ENCODE measurements around the gene FAM167B. TPM values are rescaled to one million over a fixed set of nuclear protein-coding genes. Genes with fewer than 3 reads are reported as not detected.
"Not testable (repeated sequence)": the region's sequence is repeated elsewhere in the genome, so short reads cannot be mapped to it uniquely, and the experiment has no call there.

FAM167B gene
- polyA plus RNA-seq, 2 of the 4 experiments (the other 2 are of a cell fraction), result 0.53 to 2.0 TPM

- H3K4me1 ChIP-seq, result 0 out of 3 replicates have a peak, but pooled peaks cover 5% of the 10 kb centered on the region
- FAIRE-seq (no peak), ATAC-seq (no peak), DNase-seq (ENCODE audit: low read depth in 1 of 2, low spot score in 1 of 2) (no peak)
- no peaks in the 10 kb centered on the region for H3K9me3 ChIP-seq
- no peak overlapping the region for H3K4me3 ChIP-seq
- ChIA-PET CTCF (no interaction called here), POLR2A (no interaction called here)
- no peak for TF ChIP-seq NFE2L2 (conservative IDR thresholded peaks at IDR 0.05; ENCODE audit: low read length)
- no peak for TF ChIP-seq RFX5 (IDR thresholded peaks at IDR 0.05)
- no peak for TF ChIP-seq ZC3H11A (IDR thresholded peaks at IDR 0.05)
- TF ChIP-seq CBX2 (IDR thresholded peaks at IDR 0.05; ENCODE audit: borderline replicate concordance, low read depth), result no peak
- no peak for TF ChIP-seq ZNF302 (CRISPR knock-in tag; IDR thresholded peaks at IDR 0.05)
- TF ChIP-seq RCOR1 (IDR thresholded peaks at IDR 0.05; ENCODE audit: low read depth, low read length), result no peak
- TF ChIP-seq RARB (CRISPR knock-in tag; IDR thresholded peaks at IDR 0.05), result no peak
- TF ChIP-seq, protein P1, sequence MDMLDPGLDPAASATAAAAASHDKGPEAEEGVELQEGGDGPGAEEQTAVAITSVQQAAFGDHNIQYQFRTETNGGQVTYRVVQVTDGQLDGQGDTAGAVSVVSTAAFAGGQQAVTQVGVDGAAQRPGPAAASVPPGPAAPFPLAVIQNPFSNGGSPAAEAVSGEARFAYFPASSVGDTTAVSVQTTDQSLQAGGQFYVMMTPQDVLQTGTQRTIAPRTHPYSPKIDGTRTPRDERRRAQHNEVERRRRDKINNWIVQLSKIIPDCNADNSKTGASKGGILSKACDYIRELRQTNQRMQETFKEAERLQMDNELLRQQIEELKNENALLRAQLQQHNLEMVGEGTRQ (IDR thresholded peaks at IDR 0.05), result no peak
- no peak for TF ChIP-seq EP300 (IDR thresholded peaks at IDR 0.05)
- no peak for TF ChIP-seq PHF8 (IDR thresholded peaks at IDR 0.05; ENCODE audit: borderline replicate concordance, low read depth)
- no peak for TF ChIP-seq EHMT2 (IDR thresholded peaks at IDR 0.05; ENCODE audit: low read depth)
- 74% methylated on average over 20 of the region's 41 CpGs for WGBS (ENCODE audit: missing lambda C conversion rate)
- H3K4me2 ChIP-seq, result no peak overlapping the region
- H3K27ac ChIP-seq, result no peak overlapping the region
Measured at GRCh38 chr1:32275424-32275823, 28.4 kb downstream of the FAM167B start.

DNA sequence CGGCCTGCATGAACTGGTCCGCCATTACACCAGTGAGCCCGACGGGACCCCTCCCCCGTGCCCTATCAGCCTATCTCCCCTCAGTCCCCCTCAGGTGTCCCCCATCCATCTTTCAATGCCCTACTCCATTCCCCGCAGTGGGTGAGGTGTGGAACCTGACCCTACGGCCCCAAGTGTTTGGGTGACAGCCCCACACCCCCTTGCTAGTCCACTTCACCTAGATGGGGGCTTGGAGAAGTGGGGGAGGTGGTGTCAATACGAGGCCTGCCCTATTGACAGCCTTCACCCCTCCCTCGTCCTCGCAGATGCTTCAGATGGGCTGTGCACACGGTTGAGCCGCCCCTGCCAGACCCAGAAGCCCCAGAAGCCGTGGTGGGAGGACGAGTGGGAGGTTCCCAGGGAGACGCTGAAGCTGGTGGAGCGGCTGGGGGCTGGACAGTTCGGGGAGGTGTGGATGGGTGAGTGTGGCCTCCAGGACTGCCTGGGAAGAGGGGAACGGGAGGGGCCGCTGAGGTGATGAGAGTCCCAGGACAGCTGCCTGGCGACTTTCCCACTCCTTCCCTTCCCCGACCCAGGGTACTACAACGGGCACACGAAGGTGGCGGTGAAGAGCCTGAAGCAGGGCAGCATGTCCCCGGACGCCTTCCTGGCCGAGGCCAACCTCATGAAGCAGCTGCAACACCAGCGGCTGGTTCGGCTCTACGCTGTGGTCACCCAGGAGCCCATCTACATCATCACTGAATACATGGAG lies 29.2 kb downstream of the FAM167B start:
- POLR2A ChIA-PET, result no interaction called here
- no peak overlapping the region for H3K4me3 ChIP-seq
- FAIRE-seq, result no peak
- no peak for DNase-seq (ENCODE audit: low read depth in 1 of 2, low spot score in 1 of 2)
- no peak overlapping the region for H3K4me2 ChIP-seq
- WGBS (ENCODE audit: missing lambda C conversion rate), result 66% methylated on average over 23 of the region's 30 CpGs
- H3K4me1 ChIP-seq, result 0 out of 3 replicates have a peak, but pooled peaks cover 5% of the 10 kb centered on the region
- H3K9me3 ChIP-seq, result no peaks in the 10 kb centered on the region
- ATAC-seq, result no peak
- TF ChIP-seq NPAS2 (CRISPR knock-in tag; IDR thresholded peaks at IDR 0.05; ENCODE audit: borderline replicate concordance) (no peak), CBX2 (IDR thresholded peaks at IDR 0.05; ENCODE audit: borderline replicate concordance, low read depth) (no peak), RAD21 (conservative IDR thresholded peaks at IDR 0.05 in 1 of 2, IDR thresholded peaks at IDR 0.05 in 1 of 2) (no peak), TP53 (CRISPR knock-in tag; IDR thresholded peaks at IDR 0.05) (no peak), CHD4 (IDR thresholded peaks at IDR 0.05; ENCODE audit: borderline replicate concordance) (no peak), FOXS1 (CRISPR knock-in tag; IDR thresholded peaks at IDR 0.05) (no peak), CTCF (IDR thresholded peaks at IDR 0.05) (no peak), TFCP2L1 (CRISPR knock-in tag; IDR thresholded peaks at IDR 0.05) (no peak), RARB (CRISPR knock-in tag; IDR thresholded peaks at IDR 0.05) (no peak), HES2 (IDR thresholded peaks at IDR 0.05) (no peak)
- TF ChIP-seq, protein P2, sequence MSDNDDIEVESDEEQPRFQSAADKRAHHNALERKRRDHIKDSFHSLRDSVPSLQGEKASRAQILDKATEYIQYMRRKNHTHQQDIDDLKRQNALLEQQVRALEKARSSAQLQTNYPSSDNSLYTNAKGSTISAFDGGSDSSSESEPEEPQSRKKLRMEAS (IDR thresholded peaks at IDR 0.05), result no peak
- TF ChIP-seq, protein P3, sequence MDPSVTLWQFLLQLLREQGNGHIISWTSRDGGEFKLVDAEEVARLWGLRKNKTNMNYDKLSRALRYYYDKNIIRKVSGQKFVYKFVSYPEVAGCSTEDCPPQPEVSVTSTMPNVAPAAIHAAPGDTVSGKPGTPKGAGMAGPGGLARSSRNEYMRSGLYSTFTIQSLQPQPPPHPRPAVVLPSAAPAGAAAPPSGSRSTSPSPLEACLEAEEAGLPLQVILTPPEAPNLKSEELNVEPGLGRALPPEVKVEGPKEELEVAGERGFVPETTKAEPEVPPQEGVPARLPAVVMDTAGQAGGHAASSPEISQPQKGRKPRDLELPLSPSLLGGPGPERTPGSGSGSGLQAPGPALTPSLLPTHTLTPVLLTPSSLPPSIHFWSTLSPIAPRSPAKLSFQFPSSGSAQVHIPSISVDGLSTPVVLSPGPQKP (IDR thresholded peaks at IDR 0.05; ENCODE audit: low read depth, low read length), result no peak
- TF ChIP-seq, protein P1 (IDR thresholded peaks at IDR 0.05), result no peak
- CTCF ChIA-PET, result interaction anchor here (0.8 to 1.6 kb wide), 2 partner anchors 28 to 36 kb away, joined by 3 to 5 read pairs; partner anchors contain the start of gene FAM167B
- H3K27ac ChIP-seq, result no peak overlapping the region

GRCh38 chr1:32284777-32285176 lies 37.8 kb downstream of the FAM167B start:
- 73% methylated on average over 7 of the region's 8 CpGs for WGBS (ENCODE audit: missing lambda C conversion rate)
- H3K27ac ChIP-seq; FAIRE-seq; CTCF ChIA-PET; H3K4me2 ChIP-seq; POLR2A ChIA-PET; ATAC-seq; H3K4me1 ChIP-seq; H3K4me3 ChIP-seq; DNase-seq (ENCODE audit: low read depth in 1 of 2, low spot score in 1 of 2); H3K9me3 ChIP-seq: not testable (repeated sequence)
